HepG2 (cell line): ENCODE measurements around the gene ITPK1.

Experiments used
- ARID3A ChIP-seq: IDR thresholded peaks from 2 replicates; pipeline ENCODE4 v1.6.1; 2012; ENCODE audit warnings: low read depth, low read length, improper control_type of control experiment
- CHD2 ChIP-seq: IDR thresholded peaks from 2 replicates; pipeline ENCODE4 v1.6.1; 2011; ENCODE audit warnings: low read depth, low read length, improper control_type of control experiment
- CTCF ChIP-seq: sonication (generic); formaldehyde crosslinking; IDR thresholded peaks from 2 replicates; pipeline ENCODE4 v1.5.0; 2020; ENCODE audit warnings: mild to moderate bottlenecking, missing genetic modification reagents, moderate library complexity
- FOXM1 ChIP-seq: sonication (generic); formaldehyde crosslinking; IDR thresholded peaks from 2 replicates; pipeline ENCODE4 v1.5.0; 2020; ENCODE audit warnings: missing genetic modification reagents
- HOXD1 ChIP-seq: sonication (generic); formaldehyde crosslinking; IDR thresholded peaks from 2 replicates; pipeline ENCODE4 v1.5.0; 2020; ENCODE audit warnings: missing genetic modification reagents
- POLR2AphosphoS5 ChIP-seq: IDR thresholded peaks from 2 replicates; pipeline ENCODE4 v1.6.1; 2012; ENCODE audit warnings: low read depth, low read length
- RBAK ChIP-seq: sonication (generic); formaldehyde crosslinking; IDR thresholded peaks from 2 replicates; pipeline ENCODE4 v1.5.1; 2020; ENCODE audit warnings: mild to moderate bottlenecking, missing genetic modification reagents
- SRF ChIP-seq: IDR thresholded peaks from 2 replicates; pipeline ENCODE4 v1.6.1; 2011; ENCODE audit warnings: mild to moderate bottlenecking, low read depth, low read length, moderate library complexity
- TFDP2 ChIP-seq: sonication (generic); formaldehyde crosslinking; IDR thresholded peaks from 2 replicates; pipeline ENCODE4 v1.4.0; 2020; ENCODE audit warnings: missing genetic modification reagents
- ZNF337 ChIP-seq: sonication (generic); formaldehyde crosslinking; IDR thresholded peaks from 2 replicates; pipeline ENCODE4 v1.5.1; 2020; ENCODE audit warnings: missing genetic modification reagents, low read depth, mild to moderate bottlenecking, borderline replicate concordance

DNA sequence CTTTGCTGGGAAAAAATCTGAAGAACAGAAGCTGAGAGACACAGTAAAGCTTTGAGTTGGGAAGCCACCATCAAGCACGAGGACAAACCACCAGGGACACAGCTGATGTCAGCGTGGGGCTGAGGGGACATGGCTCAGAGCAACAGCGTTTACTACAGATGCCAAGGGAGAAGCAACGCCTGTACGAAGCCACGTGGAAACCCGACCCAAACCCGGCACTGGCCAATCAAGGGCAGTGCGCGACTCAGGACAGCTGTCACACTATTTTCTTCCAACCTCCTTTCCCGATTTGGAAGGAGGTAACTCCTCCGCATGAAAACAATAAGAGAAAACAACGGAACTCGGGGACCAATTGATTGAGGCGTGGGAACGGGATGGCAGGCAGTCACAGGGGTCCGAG, 213.0 kb downstream of the ITPK1 start:
- no peak for TF ChIP-seq RBAK (CRISPR knock-in tag)
- no peak for TF ChIP-seq FOXM1 (CRISPR knock-in tag)
- TF ChIP-seq ZNF337 (CRISPR knock-in tag) = no peak
- TF ChIP-seq CTCF (CRISPR knock-in tag) = no peak
- no peak for TF ChIP-seq POLR2AphosphoS5
- no peak for TF ChIP-seq ARID3A
- TF ChIP-seq CHD2 = no peak
- no peak for TF ChIP-seq HOXD1 (CRISPR knock-in tag)
- TF ChIP-seq SRF = no peak
- TF ChIP-seq TFDP2 = no peak
